ENCODE results near the gene SUGCT. TPM values are rescaled to one million over a fixed set of nuclear protein-coding genes. Genes with fewer than 3 reads are reported as not detected.

Gene SUGCT
- total RNA-seq, 2 experiments from 2014 or later, result not detected

GRCh38 chr7:40279991-40280390, 145.2 kb downstream of the SUGCT start:
- H3K4me3 ChIP-seq (ENCODE audit: low read depth, low read length, poor library complexity, severe bottlenecking), result no peak overlapping the region
- intact Hi-C loops (cut with micrococcal nuclease; ENCODE audit: unreplicated experiment), result no loop called here
- no peak overlapping the region for H3K4me2 ChIP-seq (ENCODE audit: low read length)
- H4K20me1 ChIP-seq (ENCODE audit: insufficient read depth, low read length), result no peaks in the 10 kb centered on the region
- no peaks in the 10 kb centered on the region for H3K4me1 ChIP-seq (ENCODE audit: insufficient read depth, low read length, poor library complexity, severe bottlenecking)
- H3K36me3 ChIP-seq (ENCODE audit: insufficient read depth, low read length), result no peaks in the 10 kb centered on the region
- H3K9me2 ChIP-seq (ENCODE audit: insufficient read depth, low read length), result no peaks in the 10 kb centered on the region
- no TSS peak for BruUV-seq (replicated peaks)
- no peak for DNase-seq (ENCODE audit: low spot score)
- no peak overlapping the region for H3K27ac ChIP-seq (ENCODE audit: low read depth, low read length, poor library complexity, severe bottlenecking)
- no peak for TF ChIP-seq EZH2phosphoT487 (IDR thresholded peaks at IDR 0.05; ENCODE audit: borderline replicate concordance, low read depth, low read length)
- TF ChIP-seq CTCF (conservative IDR thresholded peaks at IDR 0.05; ENCODE audit: low read length), result no peak
- H3K9me3 ChIP-seq (ENCODE audit: low read length), result no peaks in the 10 kb centered on the region
- H2AFZ ChIP-seq (ENCODE audit: low read length), result no peak overlapping the region
- POLR2A ChIA-PET, result interaction anchor here (0.7 kb wide), 1 partner anchor 23 kb away, joined by 3 read pairs; no protein-coding TSS in a partner anchor
- no peaks in the 10 kb centered on the region for H3K79me2 ChIP-seq (ENCODE audit: insufficient read depth, low read depth, low read length)
- CTCF ChIA-PET (ENCODE audit: unreplicated experiment), result no interaction called here

GRCh38 chr7:40282858-40283257, 148.1 kb downstream of the SUGCT start:
- ChIA-PET POLR2A (interaction anchor here (0.6 kb wide), 1 partner anchor 290 kb away, joined by 3 read pairs; no protein-coding TSS in a partner anchor), CTCF (ENCODE audit: unreplicated experiment) (no interaction called here)
- Histone ChIP-seq H3K4me1 (ENCODE audit: insufficient read depth, low read length, poor library complexity, severe bottlenecking) (no peaks in the 10 kb centered on the region), H3K27ac (ENCODE audit: low read depth, low read length, poor library complexity, severe bottlenecking) (no peak overlapping the region), H3K36me3 (ENCODE audit: insufficient read depth, low read length) (no peaks in the 10 kb centered on the region), H2AFZ (ENCODE audit: low read length) (no peak overlapping the region), H3K4me3 (ENCODE audit: low read depth, low read length, poor library complexity, severe bottlenecking) (no peak overlapping the region), H4K20me1 (ENCODE audit: insufficient read depth, low read length) (no peaks in the 10 kb centered on the region), H3K9me2 (ENCODE audit: insufficient read depth, low read length) (no peaks in the 10 kb centered on the region), H3K79me2 (ENCODE audit: insufficient read depth, low read depth, low read length) (no peaks in the 10 kb centered on the region), H3K9me3 (ENCODE audit: low read length) (no peaks in the 10 kb centered on the region), H3K4me2 (ENCODE audit: low read length) (no peak overlapping the region)
- TF ChIP-seq EZH2phosphoT487 (IDR thresholded peaks at IDR 0.05; ENCODE audit: borderline replicate concordance, low read depth, low read length), result no peak
- TF ChIP-seq CTCF (conservative IDR thresholded peaks at IDR 0.05; ENCODE audit: low read length), result no peak
- DNase-seq (ENCODE audit: low spot score), result no peak
- intact Hi-C loops (cut with micrococcal nuclease; ENCODE audit: unreplicated experiment), result no loop called here
- BruUV-seq (replicated peaks), result no TSS peak

- intact Hi-C loops (cut with micrococcal nuclease; ENCODE audit: unreplicated experiment), result no loop called here
- no TSS peak for BruUV-seq (replicated peaks)
- POLR2A ChIA-PET, result no interaction called here
Observed at GRCh38 chr7:40283391-40283790, 148.6 kb downstream of the SUGCT start.

More at GRCh38 chr7:40283391-40283790, 148.6 kb downstream of the SUGCT start:
- H3K4me1 ChIP-seq (ENCODE audit: insufficient read depth, low read length, poor library complexity, severe bottlenecking), result no peaks in the 10 kb centered on the region
- H3K9me2 ChIP-seq (ENCODE audit: insufficient read depth, low read length), result no peaks in the 10 kb centered on the region
- no peak overlapping the region for H2AFZ ChIP-seq (ENCODE audit: low read length)
- DNase-seq (ENCODE audit: low spot score), result no peak
- CTCF ChIA-PET (ENCODE audit: unreplicated experiment), result no interaction called here
- no peak overlapping the region for H3K4me2 ChIP-seq (ENCODE audit: low read length)
- no peaks in the 10 kb centered on the region for H3K9me3 ChIP-seq (ENCODE audit: low read length)
- no peaks in the 10 kb centered on the region for H4K20me1 ChIP-seq (ENCODE audit: insufficient read depth, low read length)
- H3K36me3 ChIP-seq (ENCODE audit: insufficient read depth, low read length), result no peaks in the 10 kb centered on the region
- TF ChIP-seq EZH2phosphoT487 (IDR thresholded peaks at IDR 0.05; ENCODE audit: borderline replicate concordance, low read depth, low read length) (no peak), CTCF (conservative IDR thresholded peaks at IDR 0.05; ENCODE audit: low read length) (no peak)
- no peak overlapping the region for H3K4me3 ChIP-seq (ENCODE audit: low read depth, low read length, poor library complexity, severe bottlenecking)
- H3K79me2 ChIP-seq (ENCODE audit: insufficient read depth, low read depth, low read length), result no peaks in the 10 kb centered on the region
- no peak overlapping the region for H3K27ac ChIP-seq (ENCODE audit: low read depth, low read length, poor library complexity, severe bottlenecking)

Data from OCI-LY7 (cell line).